K562 (cell line): ENCODE results near the gene AP3B1. TPM values are rescaled to one million over a fixed set of nuclear protein-coding genes. Genes with fewer than 3 reads are reported as not detected.
A peak's percentile ranks its signal among the peaks of the same experiment; 100 is the strongest.

ENCODE experiments used
- ATAC-seq: fragments of 200-7000 bp; cut with Tn5 transposase; 3 replicates; pipeline ENCODE4 v1.9.1; 2020; ENCODE audit warnings: moderate library complexity
- BruUV-seq: library from RNA; stranded (reverse); fragments of 400-500 nt; replicated peaks from 2 replicates; lab custom pipeline; 2021; lab: Mats Ljungman, UMichigan
- CTCF ChIA-PET: fragments of 300-600 bp; formaldehyde crosslinking; extraction: SDS; loops from one replicate; lab custom pipeline; 2021; ENCODE audit warnings: low intra/inter-chr PET ratio; lab: Yijun Ruan, JAX
- POLR2A ChIA-PET: fragments of 300-600, 350-650 bp; sonication (Branson Sonifier 250); formaldehyde crosslinking; extraction: SDS; loops from one replicate; lab custom pipeline; 2021; ENCODE audit warnings: antibody characterized with exemption, inconsistent platforms; lab: Yijun Ruan, JAX
- DNase-seq, 4 experiments: peaks; one replicate each; pipeline versions ENCODE4 v3.0.0 to v3.0.0-alpha.2; 2011 to 2018; ENCODE audit warnings: low spot score in 3 of 4, mixed read lengths in 3 of 4; ENCODE audit errors: extremely low read depth in 1 of 4
- FAIRE-seq: peaks from 2 replicates; lab custom pipeline; 2011; peaks lifted over from hg19 to GRCh38; lab: Jason Lieb, UNC
- H2AFZ ChIP-seq: 2 replicates; pipeline ENCODE4 v1.6.0; 2011; ENCODE audit warnings: low read depth, low read length, control low read depth, inconsistent platforms
- H3K27ac ChIP-seq: fragments of 200-600 bp; 3 replicates; pipeline ENCODE4 v1.8.0; 2011; ENCODE audit warnings: low read depth, mild to moderate bottlenecking, control low read depth, inconsistent platforms, low read length, moderate library complexity, mixed read lengths; ENCODE audit errors: extremely low read depth
- H3K27me3 ChIP-seq, 2 experiments: fragments of 300-600 bp in 1 of 2; 2 replicates in 1 of 2; 3 replicates in 1 of 2; pipeline versions ENCODE4 v1.6.0 to v1.8.0; 2011; ENCODE audit warnings: inconsistent platforms in 2 of 2, low read length in 2 of 2, mild to moderate bottlenecking in 1 of 2, mixed read lengths in 1 of 2, moderate library complexity in 1 of 2; ENCODE audit not compliant: control insufficient read depth in 2 of 2, insufficient read depth in 2 of 2
- H3K36me3 ChIP-seq: fragments of 300-600 bp; 3 replicates; pipeline ENCODE4 v1.8.0; 2011; ENCODE audit warnings: mild to moderate bottlenecking, low read length, inconsistent platforms; ENCODE audit not compliant: control insufficient read depth, insufficient read depth
- H3K4me1 ChIP-seq, 2 experiments: fragments of 200-600 bp in 1 of 2; replicated peaks in 1 of 2; 2 replicates in 1 of 2; 3 replicates in 1 of 2; pipeline versions ENCODE4 v1.5.1 to v1.8.0; 2011; ENCODE audit warnings: inconsistent platforms in 2 of 2, low read length in 2 of 2, mild to moderate bottlenecking in 1 of 2, mixed read lengths in 1 of 2, moderate library complexity in 1 of 2; ENCODE audit not compliant: control insufficient read depth in 2 of 2, insufficient read depth in 2 of 2
- H3K4me2 ChIP-seq: 2 replicates; pipeline ENCODE4 v1.6.1; 2011; ENCODE audit warnings: low read length, control low read depth, inconsistent platforms, mixed read lengths; ENCODE audit not compliant: insufficient read depth
- H3K4me3 ChIP-seq: fragments of 200-600 bp; sonication (generic), shearing (Covaris generic); 2 replicates; pipeline ENCODE4 v1.5.1; 2016; ENCODE audit warnings: control low read depth, inconsistent platforms
- H3K79me2 ChIP-seq: fragments of 200-600 bp; 3 replicates; pipeline ENCODE4 v1.8.0; 2011; ENCODE audit warnings: low read length, inconsistent platforms; ENCODE audit not compliant: control insufficient read depth, insufficient read depth
- H3K9ac ChIP-seq, 2 experiments: 2 replicates each; pipeline versions ENCODE4 v1.6.0 to v1.6.1; 2011; ENCODE audit warnings: low read depth in 2 of 2, low read length in 2 of 2, control low read depth in 1 of 2, inconsistent platforms in 1 of 2, mild to moderate bottlenecking in 1 of 2, mixed read lengths in 1 of 2; ENCODE audit not compliant: insufficient read depth in 1 of 2
- H3K9me1 ChIP-seq: one replicate; pipeline ENCODE4 v1.6.0; 2011; ENCODE audit warnings: inconsistent platforms, mild to moderate bottlenecking, low read length, moderate library complexity; ENCODE audit not compliant: control insufficient read depth, insufficient read depth
- H3K9me3 ChIP-seq: replicated peaks from 2 replicates; pipeline ENCODE4 v1.5.1; 2011; ENCODE audit warnings: low read depth, low read length, inconsistent platforms; ENCODE audit not compliant: control insufficient read depth, insufficient read depth
- H4K20me1 ChIP-seq: replicated peaks from 2 replicates; pipeline ENCODE4 v1.6.1; 2011; ENCODE audit warnings: low read length, inconsistent platforms, mixed read lengths; ENCODE audit not compliant: control insufficient read depth, insufficient read depth
- ARID1B ChIP-seq: fragments of 450-650 bp; IDR thresholded peaks from 2 replicates; pipeline ENCODE4 v1.6.1; 2016; ENCODE audit warnings: antibody characterized with exemption, mild to moderate bottlenecking, inconsistent platforms
- CREB1 ChIP-seq, 2 experiments: sonication (generic) in 1 of 2; formaldehyde crosslinking in 1 of 2; IDR thresholded peaks; 2 replicates each; pipeline versions ENCODE4 v1.6.1 to v1.8.0; 2012 to 2022; ENCODE audit warnings: inconsistent platforms in 1 of 2, mild to moderate bottlenecking in 1 of 2, missing genetic modification reagents in 1 of 2, moderate library complexity in 1 of 2
- JUND ChIP-seq, 2 experiments: IDR thresholded peaks; 2 replicates in 1 of 2; 3 replicates in 1 of 2; pipeline ENCODE4 v1.6.1; 2011; ENCODE audit warnings: borderline replicate concordance in 2 of 2, low read depth in 2 of 2, low read length in 2 of 2, improper control_type of control experiment in 1 of 2, missing biosample characterization in 1 of 2, missing genetic modification characterization in 1 of 2, missing genetic modification reagents in 1 of 2
- MBD2 ChIP-seq: sonication (generic); IDR thresholded peaks from 2 replicates; pipeline ENCODE4 v1.6.1; 2016; ENCODE audit warnings: low read depth, borderline replicate concordance
- SMAD4 ChIP-seq: fragments of 250-450 bp; sonication (Bioruptor Pico); conservative IDR thresholded peaks from 2 replicates; pipeline ENCODE4 v1.8.0; 2021; ENCODE audit warnings: inconsistent platforms, mild to moderate bottlenecking, moderate library complexity
- SOX6 ChIP-seq: fragments of 450-650 bp; IDR thresholded peaks from 2 replicates; pipeline ENCODE4 v1.6.1; 2014; ENCODE audit warnings: mild to moderate bottlenecking
- TCF7 ChIP-seq: sonication (generic); IDR thresholded peaks from 2 replicates; pipeline ENCODE4 v1.6.1; 2016; ENCODE audit warnings: antibody characterized with exemption, borderline replicate concordance
- ZNF133 ChIP-seq: fragments of 250-450 bp; sonication (Bioruptor Pico); IDR thresholded peaks from 2 replicates; pipeline ENCODE4 v1.4.0; 2020; ENCODE audit warnings: mild to moderate bottlenecking
- ZNF316 ChIP-seq: fragments of 450-650 bp; IDR thresholded peaks from 2 replicates; pipeline ENCODE4 v1.6.1; 2016
- ZNF384 ChIP-seq: IDR thresholded peaks from 2 replicates; pipeline ENCODE4 v1.6.1; 2012; ENCODE audit warnings: low read depth, low read length, improper control_type of control experiment
- ZNF766 ChIP-seq: fragments of 200-800 bp; sonication (Bioruptor generic); conservative IDR thresholded peaks from 2 replicates; pipeline ENCODE4 v1.6.1; 2016; ENCODE audit warnings: missing genetic modification characterization, missing compliant biosample characterization
- WGBS: fragments of 100-300 bp; shearing (Covaris generic); methylation state at CpG from one replicate; pipeline ENCODE4 v1.1.6; 2016; ENCODE audit warnings: low coverage, mixed read lengths; ENCODE audit not compliant: insufficient coverage; ENCODE audit errors: missing lambda C conversion rate; 5-methylcytosine and 5-hydroxymethylcytosine counted together
- in situ Hi-C: fragments of 300-500 bp; cut with MboI; formaldehyde crosslinking; loops from 4 replicates; pipeline ENCODE4 v1.15.0; 2018; ENCODE audit warnings: inconsistent platforms, mixed read lengths
- intact Hi-C: fragments of 100-400 bp; cut with micrococcal nuclease; formaldehyde crosslinking; loops from 2 replicates; pipeline ENCODE4 v1.14.2; 2022
- polyA plus RNA-seq, 8 experiments: library from polyadenylated mRNA; depleted of rRNA in 4 of 8; stranded (reverse) in 5 of 8; unstranded in 3 of 8; fragments of >200 nt; fragmentation: Nextera tagmentation in 2 of 8; fragmentation: Illumina TruSeq in 1 of 8; extraction: Ambion mirVana in 2 of 8; extraction: Trizol in 1 of 8; gene quantifications; 2 replicates each; pipeline versions ENCODE4 v1.2.1 to v1.2.3, GENCODE V29; 2011 to 2014; ENCODE audit warnings: inconsistent platforms in 1 of 8, missing spikeins in 1 of 8
- total RNA-seq, 7 experiments: library from RNA; depleted of rRNA in 6 of 7; stranded (reverse); fragments of >200 nt in 6 of 7; fragmentation: Illumina TruSeq in 2 of 7; extraction: Trizol in 2 of 7; gene quantifications; 2 replicates each; pipeline versions ENCODE4 v1.2.1 to v1.2.3, GENCODE V29; 2011 to 2021; ENCODE audit warnings: low replicate concordance in 1 of 7
- TF ChIP-seq, protein P1 (sequence below), 2 experiments: fragments of 250-450 bp in 1 of 2; fragments of 450-650 bp in 1 of 2; sonication (Bioruptor Pico) in 1 of 2; IDR thresholded peaks; 2 replicates each; pipeline versions ENCODE4 v1.6.1 to v1.8.0; 2016 to 2021; ENCODE audit warnings: mild to moderate bottlenecking in 2 of 2, moderate library complexity in 2 of 2, missing compliant biosample characterization in 1 of 2, missing genetic modification characterization in 1 of 2

Gene AP3B1
- total and polyA plus RNA-seq, 9 of the 15 experiments (the other 6 are each of a cell fraction or from before 2014, with no cell fraction given): 21.1 to 61.8 (median 42.2) TPM

DNA sequence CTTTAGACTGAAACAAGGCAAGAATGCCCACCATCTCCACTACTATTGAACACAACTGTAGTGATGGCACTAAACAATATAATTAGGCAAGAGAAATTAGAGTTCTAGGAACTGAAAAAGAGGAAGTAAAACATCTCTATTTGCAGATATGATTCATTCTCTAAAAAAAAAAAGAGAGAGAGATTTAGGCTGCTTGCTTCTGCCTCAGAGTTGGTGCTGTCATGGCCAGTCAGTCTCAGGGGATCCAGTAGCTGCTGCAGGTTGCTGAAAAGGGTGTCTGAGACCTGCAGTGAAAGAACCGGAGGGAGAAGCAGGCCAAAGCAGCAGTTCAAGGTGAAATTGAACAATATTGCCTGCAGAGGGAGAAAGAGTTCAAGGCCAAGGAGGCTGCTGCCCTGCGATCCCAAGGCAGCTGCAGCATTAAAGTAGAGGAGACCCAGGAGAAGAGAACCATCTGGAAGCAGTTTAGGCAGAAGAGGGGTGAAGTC, 72.5 kb downstream of the AP3B1 start (continued):
- TF ChIP-seq CREB1 (IDR thresholded peaks at IDR 0.05) (no peak), CREB1 (CRISPR knock-in tag; IDR thresholded peaks at IDR 0.05) (no peak), JUND (IDR thresholded peaks at IDR 0.05; ENCODE audit: borderline replicate concordance, low read depth, low read length) (peak; percentile 73), JUND (tag; IDR thresholded peaks at IDR 0.05; ENCODE audit: borderline replicate concordance, low read depth, low read length) (peak; percentile 83; the same call in 1 of the 3 replicates), TCF7 (no peak), SOX6 (peak; percentile 40; the same call in 1 of the 2 replicates), ZNF384 (peak; percentile 81), MBD2 (no peak), ZNF316 (no peak), ZNF133 (CRISPR knock-in tag) (no peak), ARID1B (peak; percentile 40; the same call in 1 of the 2 replicates)
- TF ChIP-seq, protein P1, sequence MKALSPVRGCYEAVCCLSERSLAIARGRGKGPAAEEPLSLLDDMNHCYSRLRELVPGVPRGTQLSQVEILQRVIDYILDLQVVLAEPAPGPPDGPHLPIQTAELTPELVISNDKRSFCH (CRISPR knock-in tag; IDR thresholded peaks at IDR 0.05): no peak
- TF ChIP-seq, protein P1 (tag; IDR thresholded peaks at IDR 0.05): no peak

GRCh38 chr5:78221467-78221866, 73.0 kb downstream of the AP3B1 start:
- Histone ChIP-seq H3K36me3 (peaks cover 9% of the 10 kb centered on the region; the same call in 1 of the 3 replicates), H3K4me2 (no peak overlapping the region), H3K9me1 (no peaks in the 10 kb centered on the region), H3K79me2 (no peaks in the 10 kb centered on the region), H4K20me1 (no peaks in the 10 kb centered on the region), H2AFZ (no peak overlapping the region), H3K27me3 (no peaks in the 10 kb centered on the region), H3K4me3 (no peak overlapping the region), H3K9ac (no peak overlapping the region), H3K9me3 (0 out of 2 replicates have a peak, but pooled peaks cover 2% of the 10 kb centered on the region), H3K27ac (no peak overlapping the region), H3K4me1 (peaks cover 3 to 8% of the 10 kb centered on the region in 2 experiments; a peak in 3 of 5 replicates)
- DNase-seq: no peak
- ChIA-PET CTCF (no interaction called here), POLR2A (no interaction called here)
- WGBS: 89% methylated on average over 1 of the region's 1 CpG
- TF ChIP-seq SMAD4 (CRISPR knock-in tag): no peak
- TF ChIP-seq ZNF766 (CRISPR knock-in tag): 0 out of 2 replicates have a peak, but pooled peaks have one; percentile 20
- intact Hi-C loops: no loop called here
- BruUV-seq: no TSS peak
- in situ Hi-C loops: no loop called here
- FAIRE-seq: no peak
- no peak for ATAC-seq
